Naive thymus-derived CD4-positive, alpha-beta T cell (primary cell): ENCODE measurements around the gene ANKRD23. TPM values are rescaled to one million over a fixed set of nuclear protein-coding genes. Genes with fewer than 3 reads are reported as not detected.

Experiments
- ATAC-seq: fragments of 150-1000 bp; cut with Tn5 transposase; 2 replicates; pipeline ENCODE4 v1.10.0; 2021; ENCODE audit warnings: mild to moderate bottlenecking, moderate library complexity
- CTCF ChIA-PET: fragments of 350-600 bp; sonication (Branson Sonifier 250); formaldehyde crosslinking; loops from one replicate; lab custom pipeline; 2021; ENCODE audit warnings: antibody characterized with exemption; lab: Charles Lee
- POLR2A ChIA-PET: fragments of 350-600 bp; sonication (Branson Sonifier 250); formaldehyde crosslinking; loops from one replicate; lab custom pipeline; 2021; ENCODE audit warnings: antibody characterized with exemption, inconsistent platforms; lab: Charles Lee
- DNase-seq, 9 donors: peaks; one replicate each; pipeline versions ENCODE4 v3.0.0 to v3.0.0-alpha.2; 2020 to 2022; ENCODE audit warnings: mixed read lengths in 1 of 9
- H3K27ac ChIP-seq: one replicate; pipeline ENCODE4 v1.7.0; 2013; ENCODE audit warnings: mild to moderate bottlenecking, low read depth, low read length, moderate library complexity
- H3K27me3 ChIP-seq, 2 donors: one replicate each; pipeline ENCODE4 v1.7.0; 2013; ENCODE audit warnings: low read length in 2 of 2, mild to moderate bottlenecking in 2 of 2, moderate library complexity in 2 of 2; ENCODE audit not compliant: control insufficient read depth in 2 of 2, insufficient read depth in 2 of 2
- H3K36me3 ChIP-seq, 3 experiments: 1 replicate in 2 of 3; 2 replicates in 1 of 3; pipeline ENCODE4 v1.7.0; 2013; ENCODE audit warnings: low read length in 3 of 3, mild to moderate bottlenecking in 3 of 3, moderate library complexity in 1 of 3; ENCODE audit not compliant: insufficient read depth in 3 of 3, control insufficient read depth in 2 of 3
- H3K4me1 ChIP-seq, 2 donors: one replicate each; pipeline ENCODE4 v1.7.0; 2013; ENCODE audit warnings: low read length in 2 of 2, mild to moderate bottlenecking in 2 of 2, moderate library complexity in 1 of 2; ENCODE audit not compliant: control insufficient read depth in 2 of 2, insufficient read depth in 2 of 2
- H3K4me3 ChIP-seq: 2 replicates; pipeline ENCODE4 v1.7.0; 2013; ENCODE audit warnings: mild to moderate bottlenecking, low read length
- H3K9me3 ChIP-seq, 3 experiments: 1 replicate in 2 of 3; 2 replicates in 1 of 3; pipeline ENCODE4 v1.7.0; 2013; ENCODE audit warnings: low read length in 3 of 3; ENCODE audit not compliant: control insufficient read depth in 2 of 3
- H3K27ac Mint-ChIP-seq, 9 donors: one replicate each; pipeline ENCODE4 v1.8.0; 2020 to 2022; ENCODE audit warnings: mixed read lengths in 9 of 9, mild to moderate bottlenecking in 8 of 9, moderate library complexity in 5 of 9, inconsistent platforms in 2 of 9
- H3K27me3 Mint-ChIP-seq, 5 donors: one replicate each; pipeline ENCODE4 v1.8.0; 2021 to 2022; ENCODE audit warnings: mixed read lengths in 5 of 5, mild to moderate bottlenecking in 1 of 5
- H3K36me3 Mint-ChIP-seq, 5 donors: one replicate each; pipeline ENCODE4 v1.8.0; 2020 to 2022; ENCODE audit warnings: mixed read lengths in 5 of 5, mild to moderate bottlenecking in 3 of 5, inconsistent platforms in 1 of 5
- H3K4me1 Mint-ChIP-seq, 7 donors: one replicate each; pipeline ENCODE4 v1.8.0; 2020 to 2022; ENCODE audit warnings: mixed read lengths in 7 of 7, mild to moderate bottlenecking in 3 of 7, inconsistent platforms in 1 of 7
- H3K4me3 Mint-ChIP-seq, 10 donors: one replicate each; pipeline ENCODE4 v1.8.0; 2020 to 2022; ENCODE audit warnings: mild to moderate bottlenecking in 10 of 10, mixed read lengths in 10 of 10, moderate library complexity in 6 of 10, inconsistent platforms in 2 of 10
- H3K9me3 Mint-ChIP-seq, 11 donors: one replicate each; pipeline ENCODE4 v1.8.0; 2020 to 2022; ENCODE audit warnings: mixed read lengths in 11 of 11, mild to moderate bottlenecking in 4 of 11, inconsistent platforms in 1 of 11, moderate library complexity in 1 of 11
- intact Hi-C, 2 donors: fragments of 100-400 bp; cut with micrococcal nuclease; formaldehyde crosslinking; loops; one replicate each; pipeline ENCODE4 v1.15.1; 2023
- polyA plus RNA-seq, 2 donors: library from polyadenylated mRNA; unstranded; fragments of 300-500 nt; fragmentation: Illumina TruSeq; gene quantifications; one replicate each; pipeline ENCODE4 v1.2.3, GENCODE V29; 2021
- total RNA-seq, 6 experiments: library from RNA in 5 of 6; stranded (reverse) in 5 of 6; gene quantifications; 1 replicate in 5 of 6; 2 replicates in 1 of 6; pipeline ENCODE4 v1.2.3 and lab custom pipeline; 2021 to 2026

ANKRD23 gene
- total and polyA plus RNA-seq, 7 experiments from 2014 or later: 0.64 to 19.8 (median 11.7) TPM

- intact Hi-C loops: loop anchor here in 1 of 2 donors (2.0 kb wide), 1 partner anchor 18 kb away; the partner anchor contains the start of gene SEMA4C
- ATAC-seq (peak; percentile 63), DNase-seq (no peak)
- Mint-ChIP-seq H3K27ac (peak overlapping the region; percentile 49 to 95 (median 86)), H3K4me3 (peak overlapping the region in 8 of 10 donors; percentile 0 to 60 (median 53)), H3K4me1 (peaks cover 37 to 64% (median 53%) of the 10 kb centered on the region in 7 donors), H3K9me3 (no peaks in the 10 kb centered on the region), H3K27me3 (no peaks in the 10 kb centered on the region), H3K36me3 (no peaks in the 10 kb centered on the region)
- Histone ChIP-seq H3K9me3 (no peaks in the 10 kb centered on the region), H3K27me3 (no peaks in the 10 kb centered on the region), H3K27ac (no peak overlapping the region), H3K4me3 (no peak overlapping the region), H3K36me3 (no peaks in the 10 kb centered on the region), H3K4me1 (peaks cover 14 to 39% of the 10 kb centered on the region in 2 donors)
- CTCF ChIA-PET: interaction anchor here (0.5 to 1.5 kb wide), 2 partner anchors 31 to 409 kb away, joined by 3 read pairs; partner anchors contain the start of gene ANKRD39
- POLR2A ChIA-PET: interaction anchor here (0.9 to 6.3 kb wide), 14 partner anchors 8 to 63 kb away, joined by 3 to 38 read pairs (median 4); partner anchors contain the start of gene ANKRD39
Measured at GRCh38 chr2:96888072-96889011, 44.5 kb upstream of the ANKRD23 start.

GRCh38 chr2:96887493-96888012 is 43.7 kb upstream of the ANKRD23 start:
- peaks cover 14 to 34% of the 10 kb centered on the region in 2 donors for H3K4me1 ChIP-seq
- CTCF ChIA-PET: interaction anchor here (1.5 kb wide), 1 partner anchor 30 kb away, joined by 3 read pairs; the partner anchor contains the start of gene ANKRD39
- DNase-seq (no peak), ATAC-seq (no peak)
- H3K36me3 ChIP-seq: no peaks in the 10 kb centered on the region
- no peak overlapping the region for H3K27ac ChIP-seq
- Mint-ChIP-seq H3K9me3 (no peaks in the 10 kb centered on the region), H3K27me3 (no peaks in the 10 kb centered on the region), H3K4me1 (peaks cover 31 to 56% (median 46%) of the 10 kb centered on the region in 7 donors), H3K36me3 (no peaks in the 10 kb centered on the region), H3K27ac (peak overlapping the region in 7 of 9 donors; percentile 8 to 95 (median 77)), H3K4me3 (peak overlapping the region in 2 of 10 donors; percentile 49 to 55)
- H3K4me3 ChIP-seq: no peak overlapping the region
- H3K27me3 ChIP-seq: no peaks in the 10 kb centered on the region
- POLR2A ChIA-PET: interaction anchor here (0.9 to 6.3 kb wide), 8 partner anchors 11 to 64 kb away, joined by 3 to 38 read pairs (median 4); no protein-coding TSS in a partner anchor
- intact Hi-C loops: loop anchor here in 1 of 2 donors (2.0 kb wide), 1 partner anchor 17 kb away; the partner anchor contains the start of gene SEMA4C
- no peaks in the 10 kb centered on the region for H3K9me3 ChIP-seq

- ChIA-PET POLR2A (interaction anchor here (0.7 to 1.5 kb wide), 5 partner anchors 10 to 41 kb away, joined by 3 to 5 read pairs (median 3); no protein-coding TSS in a partner anchor), CTCF (interaction anchor here (1.4 kb wide), 1 partner anchor 11 kb away, joined by 3 read pairs; no protein-coding TSS in a partner anchor)
- Histone ChIP-seq H3K9me3 (no peaks in the 10 kb centered on the region), H3K27me3 (no peaks in the 10 kb centered on the region), H3K4me3 (no peak overlapping the region), H3K4me1 (peaks cover 0 to 15% of the 10 kb centered on the region in 2 donors), H3K36me3 (no peaks in the 10 kb centered on the region), H3K27ac (no peak overlapping the region)
- H3K27ac Mint-ChIP-seq: peak overlapping the region in 3 of 9 donors; percentile 32 to 50 (median 47)
- intact Hi-C loops: no loop called here
- peak overlapping the region in 1 of 10 donors; percentile 2 for H3K4me3 Mint-ChIP-seq
- no peaks in the 10 kb centered on the region for H3K36me3 Mint-ChIP-seq
- H3K27me3 Mint-ChIP-seq: peaks cover 0 to 2% (median 0%) of the 10 kb centered on the region in 5 donors
- peaks cover 16 to 37% (median 28%) of the 10 kb centered on the region in 7 donors for H3K4me1 Mint-ChIP-seq
- no peaks in the 10 kb centered on the region for H3K9me3 Mint-ChIP-seq
- ATAC-seq (peak; percentile 65), DNase-seq (no peak)
Measured at GRCh38 chr2:96885432-96886347, 41.9 kb upstream of the ANKRD23 start.

GRCh38 chr2:96884299-96885094 is 40.7 kb upstream of the ANKRD23 start:
- Mint-ChIP-seq H3K4me3 (no peak overlapping the region), H3K9me3 (peaks cover 0 to 2% (median 0%) of the 10 kb centered on the region in 11 donors), H3K36me3 (no peaks in the 10 kb centered on the region), H3K4me1 (peaks cover 12 to 32% (median 22%) of the 10 kb centered on the region in 7 donors), H3K27me3 (peaks cover 0 to 2% (median 0%) of the 10 kb centered on the region in 5 donors), H3K27ac (peak overlapping the region in 1 of 9 donors; percentile 32)
- Histone ChIP-seq H3K9me3 (no peaks in the 10 kb centered on the region), H3K36me3 (no peaks in the 10 kb centered on the region), H3K27ac (no peak overlapping the region), H3K4me3 (no peak overlapping the region), H3K4me1 (peaks cover 0 to 14% of the 10 kb centered on the region in 2 donors), H3K27me3 (no peaks in the 10 kb centered on the region)
- CTCF ChIA-PET: interaction anchor here (1.0 to 1.4 kb wide), 2 partner anchors 10 to 27 kb away, joined by 3 to 4 read pairs; partner anchors contain the start of gene ANKRD39
- POLR2A ChIA-PET: interaction anchor here (1.0 to 1.5 kb wide), 5 partner anchors 9 to 42 kb away, joined by 3 to 5 read pairs (median 3); no protein-coding TSS in a partner anchor
- intact Hi-C loops: no loop called here
- ATAC-seq (no peak), DNase-seq (no peak)

DNA sequence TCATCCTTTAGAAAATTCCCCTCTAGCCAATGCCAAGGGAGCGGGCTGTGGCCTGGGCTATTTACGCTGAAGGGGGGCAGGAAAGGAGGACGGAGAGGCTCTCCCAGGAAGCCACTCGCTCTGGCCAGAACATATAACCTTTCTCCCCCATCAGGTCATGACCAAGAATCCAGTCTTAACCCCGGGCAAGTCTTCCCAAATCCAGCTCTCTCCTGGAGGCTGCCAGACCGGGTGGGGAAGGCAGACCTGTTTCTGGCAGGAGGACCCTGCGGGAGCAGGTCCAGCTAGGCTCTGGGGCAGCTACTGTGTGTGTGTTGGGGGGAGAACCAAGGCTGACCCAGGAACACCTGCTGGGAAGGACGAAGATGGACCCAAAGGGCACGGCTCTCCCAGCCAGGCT is 39.5 kb upstream of the ANKRD23 start:
- Mint-ChIP-seq H3K4me3 (no peak overlapping the region), H3K36me3 (no peaks in the 10 kb centered on the region), H3K4me1 (peaks cover 8 to 20% (median 12%) of the 10 kb centered on the region in 7 donors), H3K9me3 (peaks cover 0 to 2% (median 0%) of the 10 kb centered on the region in 11 donors), H3K27me3 (peaks cover 0 to 2% (median 0%) of the 10 kb centered on the region in 5 donors), H3K27ac (no peak overlapping the region)
- no peak overlapping the region for H3K27ac ChIP-seq
- CTCF ChIA-PET: no interaction called here
- H3K27me3 ChIP-seq: no peaks in the 10 kb centered on the region
- no peaks in the 10 kb centered on the region for H3K9me3 ChIP-seq
- H3K4me3 ChIP-seq: no peak overlapping the region
- no peaks in the 10 kb centered on the region for H3K36me3 ChIP-seq
- peaks cover 0 to 6% of the 10 kb centered on the region in 2 donors for H3K4me1 ChIP-seq
- ATAC-seq (no peak), DNase-seq (no peak)
- POLR2A ChIA-PET: interaction anchor here (0.9 to 1.6 kb wide), 4 partner anchors 8 to 16 kb away, joined by 3 to 5 read pairs (median 3); no protein-coding TSS in a partner anchor
- intact Hi-C loops: no loop called here
